NT2/D1 (cell line): Measurements from ENCODE around the gene CACNA1A.

Experiments used
- SUZ12 ChIP-seq: IDR thresholded peaks from 2 replicates; pipeline ENCODE4 v1.6.1; 2011; ENCODE audit not compliant: insufficient read length, insufficient read depth; ENCODE audit errors: extremely low read depth
- YY1 ChIP-seq: IDR thresholded peaks from 2 replicates; pipeline ENCODE4 v1.6.1; 2011; ENCODE audit not compliant: insufficient read length, insufficient read depth
- ZNF274 ChIP-seq: IDR thresholded peaks from 2 replicates; pipeline ENCODE4 v1.6.1; 2011; ENCODE audit warnings: mild to moderate bottlenecking, low read depth, low read length

DNA sequence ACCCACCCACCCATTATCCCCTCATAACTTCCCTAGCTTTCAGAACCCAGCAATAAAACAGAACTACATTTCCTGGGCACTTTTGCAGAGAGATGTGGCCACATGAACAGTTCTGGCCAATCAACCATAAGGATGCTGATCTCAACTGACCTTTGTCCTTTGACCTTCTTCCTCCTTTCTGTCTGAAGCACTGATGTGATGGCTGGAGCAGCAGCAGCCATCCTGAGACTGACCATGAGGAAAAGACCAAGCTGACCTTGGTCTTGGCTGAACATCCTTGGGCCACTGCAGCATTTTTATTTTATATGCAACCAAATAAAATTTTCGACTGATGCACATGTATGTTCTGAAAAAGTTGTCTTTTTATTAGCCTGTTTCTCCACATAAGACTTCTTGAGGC is 33.1 kb upstream of the CACNA1A start:
- TF ChIP-seq YY1 (no peak), SUZ12 (no peak), ZNF274 (no peak)
